HCT116 (cell line): ENCODE data around the gene NOTUM.

Experiments used
- CTCF ChIP-seq, 3 experiments: fragments of 200-600 bp in 1 of 3; sonication (generic) in 1 of 3; IDR thresholded peaks in 2 of 3; conservative IDR thresholded peaks in 1 of 3; 2 replicates each; pipeline ENCODE4 v1.5.1; 2012 to 2017; ENCODE audit warnings: low read depth in 2 of 3, low read length in 2 of 3, antibody characterized with exemption in 1 of 3, borderline replicate concordance in 1 of 3, control low read depth in 1 of 3, mild to moderate bottlenecking in 1 of 3, mixed read lengths in 1 of 3, mixed run types in 1 of 3, moderate library complexity in 1 of 3; ENCODE audit not compliant: insufficient read depth in 1 of 3
- JUND ChIP-seq: IDR thresholded peaks from 2 replicates; pipeline ENCODE4 v1.6.1; 2012
- SRF ChIP-seq: IDR thresholded peaks from 2 replicates; pipeline ENCODE4 v1.6.1; 2012; ENCODE audit warnings: low read depth

GRCh38 chr17:81939881-81940385 is 21.1 kb downstream of the NOTUM start:
- no peak for TF ChIP-seq SRF
- no peak for TF ChIP-seq CTCF (IDR thresholded peaks at IDR 0.05 in 2 of 3, conservative IDR thresholded peaks at IDR 0.05 in 1 of 3; ENCODE audit: borderline replicate concordance in 1 of 3, insufficient read depth in 1 of 3, low read depth in 2 of 3, low read length in 2 of 3)
- TF ChIP-seq JUND = no peak
